ENCODE results near the gene C3orf62.
"Not testable (repeated sequence)": the region's sequence is repeated elsewhere in the genome, so short reads cannot be mapped to it uniquely, and the experiment has no call there.

The C3orf62 gene

DNA sequence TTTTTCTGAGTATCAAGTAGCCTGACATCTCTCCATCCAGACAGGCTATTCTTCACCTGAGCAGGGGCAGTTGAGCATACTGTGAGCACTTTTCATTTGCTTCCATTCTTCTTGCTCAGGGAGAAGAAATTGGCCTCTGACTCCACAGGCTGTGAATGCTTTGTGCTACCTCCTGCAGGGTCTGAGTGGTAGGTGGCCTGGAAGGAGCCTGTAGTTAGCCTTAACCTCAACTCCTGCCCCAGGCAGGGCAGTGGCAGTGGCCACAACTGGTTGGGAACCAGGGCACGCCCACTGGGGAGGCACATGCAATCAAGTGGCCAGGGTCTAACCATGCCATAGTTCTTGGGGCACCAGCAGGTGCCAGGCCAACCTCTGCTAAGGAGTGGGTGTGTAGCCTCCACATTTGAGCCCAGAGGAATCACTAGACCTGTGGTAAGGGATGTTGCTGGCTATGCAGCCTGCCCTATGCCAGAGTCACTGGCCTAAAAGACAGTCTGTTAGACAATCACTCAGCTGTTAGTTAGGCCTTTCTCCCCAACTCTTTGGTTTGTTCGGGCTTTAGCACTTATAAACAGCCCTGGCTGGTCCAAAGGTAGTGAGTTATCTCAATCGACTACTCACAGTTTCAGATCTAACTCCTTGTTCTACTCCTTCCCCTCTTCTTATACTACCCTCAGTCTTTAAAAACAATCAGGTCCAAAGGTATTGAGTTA lies 7.4 kb downstream of the C3orf62 start:
- no peak for DNase-seq (ENCODE audit: low spot score)

DNA sequence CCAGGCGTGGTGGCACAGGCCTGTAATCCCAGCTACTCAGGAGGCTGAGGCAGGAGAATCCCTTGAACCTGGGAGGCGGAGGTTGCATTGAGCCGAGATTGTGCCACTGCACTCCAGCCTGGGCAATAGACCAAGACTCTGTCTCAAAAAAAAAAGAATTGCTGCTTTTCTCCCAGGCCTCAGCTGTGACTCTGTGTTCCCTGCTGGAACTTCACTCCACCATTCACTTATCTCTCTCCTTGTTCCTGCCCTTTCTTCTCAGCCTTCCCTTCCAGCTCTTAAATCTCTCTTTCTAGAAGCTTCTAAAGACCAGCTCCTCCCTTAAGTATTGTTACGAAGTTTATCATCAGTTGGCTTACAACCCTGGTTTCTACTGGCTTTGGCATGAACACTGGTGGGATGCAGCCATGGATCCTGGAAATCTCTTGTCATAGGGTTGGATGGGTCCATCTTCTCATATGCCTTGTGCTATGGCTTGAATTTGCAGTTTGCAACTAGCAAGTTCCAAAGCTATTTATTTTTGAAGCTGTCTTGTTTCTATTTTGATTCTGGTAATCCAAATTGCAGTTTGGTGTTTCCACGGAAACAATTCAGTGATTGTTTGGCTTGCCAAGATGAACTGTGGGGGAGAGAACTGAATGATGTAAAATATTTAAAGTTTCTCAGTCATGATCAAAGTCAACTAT lies 10.5 kb downstream of the C3orf62 start:
- DNase-seq (ENCODE audit: low spot score), result no peak

DNA sequence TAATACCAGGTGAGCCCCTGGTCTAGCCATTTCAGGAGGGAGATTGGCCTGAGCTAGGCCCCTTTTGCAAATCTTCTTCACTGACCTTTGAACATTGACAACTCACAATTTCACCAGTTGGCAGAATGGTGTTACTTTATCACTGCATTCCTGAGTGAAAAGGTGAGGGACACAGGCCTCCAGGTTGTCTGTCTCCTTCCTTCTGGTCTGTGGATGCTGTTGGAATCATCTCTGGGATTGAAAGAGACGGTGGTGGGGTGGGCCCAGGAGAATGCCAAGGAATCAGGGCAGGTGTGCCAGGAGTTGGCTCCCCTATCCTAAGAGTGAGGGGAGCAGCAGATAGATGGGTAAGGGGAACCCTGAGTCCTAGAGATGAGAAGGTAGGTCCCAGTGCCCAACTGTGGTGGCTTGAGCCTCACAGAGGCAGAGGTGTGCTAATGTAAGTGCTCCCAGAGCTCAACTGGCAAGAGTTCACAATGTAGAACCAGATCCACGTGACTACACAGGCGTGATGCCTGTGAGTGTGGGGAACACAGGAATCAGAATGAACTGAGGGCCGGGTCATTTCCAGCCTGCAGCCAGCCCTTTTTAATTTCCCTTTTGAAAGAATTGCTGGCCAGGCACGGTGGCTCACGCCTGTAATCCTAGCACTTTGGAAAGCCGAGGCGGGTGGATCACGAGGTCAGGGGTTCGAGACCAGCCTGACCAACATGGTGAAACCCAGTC lies 11.2 kb downstream of the C3orf62 start:
- DNase-seq (ENCODE audit: low spot score), result no peak

DNA sequence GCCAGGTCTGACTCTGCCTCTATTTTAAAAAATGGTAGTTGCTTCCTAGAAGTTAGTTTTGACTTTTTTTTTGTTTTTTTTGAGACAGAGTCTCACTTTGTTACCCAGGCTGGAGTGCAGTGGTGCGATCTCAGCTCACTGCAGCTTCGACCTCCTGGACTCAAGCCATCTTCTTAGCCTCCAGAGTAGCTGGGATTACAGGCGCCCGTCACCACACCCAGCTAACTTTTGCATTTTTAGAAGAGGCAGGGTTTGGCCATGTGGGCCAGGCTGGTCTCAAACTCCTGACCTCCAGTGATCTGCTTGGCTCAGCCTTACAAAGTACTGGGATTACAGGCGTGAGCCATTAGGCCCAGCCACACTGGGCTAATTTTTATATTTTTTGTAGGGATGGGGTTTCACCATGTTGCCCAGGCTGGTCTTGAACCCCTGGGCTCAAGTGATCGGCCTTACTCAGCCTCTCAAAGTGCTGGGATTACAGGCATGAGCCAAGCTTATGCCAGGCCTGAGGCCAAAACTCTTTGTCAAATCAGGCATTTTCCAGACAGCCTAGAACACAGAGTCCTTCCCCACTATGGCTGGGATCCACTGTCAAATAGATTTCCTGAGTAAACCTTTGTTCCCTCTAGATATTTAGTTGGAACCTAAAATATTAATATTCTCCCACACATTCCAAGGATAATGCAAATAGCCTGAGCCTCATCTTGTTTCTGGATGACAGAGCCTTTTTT lies 13.7 kb downstream of the C3orf62 start:
- DNase-seq (ENCODE audit: low spot score), result no peak

- no peak for DNase-seq (ENCODE audit: low spot score)
Measured at GRCh38 chr3:49260806-49261324, 16.2 kb downstream of the C3orf62 start.

DNA sequence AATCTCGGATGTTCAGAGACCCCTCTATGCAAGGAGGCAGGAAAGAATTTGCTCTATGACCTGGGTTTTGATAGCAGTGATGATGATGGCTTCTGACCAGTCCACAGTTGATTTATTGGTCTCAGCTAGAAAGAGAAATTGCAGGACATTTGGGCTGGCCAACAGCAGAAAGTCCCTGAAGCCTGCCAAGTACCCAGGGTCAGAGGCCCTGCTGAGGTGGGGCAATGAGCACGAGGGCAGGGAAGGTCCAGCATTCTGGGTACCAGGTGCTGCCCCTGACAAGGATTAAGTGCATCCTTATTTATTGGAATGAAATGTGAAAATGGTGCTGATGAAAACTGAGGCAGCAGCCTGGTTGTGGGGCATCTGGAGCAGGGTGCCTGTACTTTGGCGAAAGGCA lies 19.8 kb downstream of the C3orf62 start:
- no peak for DNase-seq (ENCODE audit: low spot score)

DNA sequence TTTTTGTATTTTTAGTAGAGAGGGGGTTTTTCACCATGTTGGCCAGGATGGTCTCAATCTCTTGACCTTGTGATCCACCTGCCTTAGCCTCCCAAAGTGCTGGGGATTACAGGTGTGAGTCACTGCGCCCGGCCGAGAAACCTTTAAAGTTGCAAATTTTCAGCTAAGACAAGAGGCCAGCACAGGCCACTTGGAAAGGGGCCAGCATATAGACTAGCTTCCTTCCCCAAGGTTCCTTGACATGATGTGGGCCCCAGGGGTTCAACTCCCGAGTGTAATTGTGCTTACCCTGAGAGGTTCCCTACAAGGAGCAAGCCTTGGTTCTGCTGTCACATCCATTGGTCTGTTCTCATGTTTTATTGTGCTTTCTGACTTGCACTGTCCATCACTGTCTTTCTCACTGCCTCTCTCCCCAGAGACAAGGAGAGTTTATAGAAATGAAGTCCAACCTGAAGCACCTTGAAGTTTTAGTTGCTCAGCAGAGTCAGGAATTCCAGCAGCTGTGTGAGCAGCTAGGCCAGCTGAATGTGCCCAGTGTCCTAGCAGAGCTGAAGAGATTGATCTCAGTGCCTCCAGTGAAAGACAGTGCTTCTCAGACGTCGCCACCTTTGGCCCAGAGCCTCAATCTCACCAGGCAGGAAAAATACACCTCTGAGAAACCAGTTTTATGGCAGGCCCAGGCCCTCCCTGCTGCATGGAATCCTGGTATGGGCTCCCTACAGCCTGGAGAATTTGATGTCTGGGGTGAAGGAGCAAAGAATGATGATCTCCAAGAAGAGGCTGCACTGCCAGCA lies 21.1 kb downstream of the C3orf62 start:
- no peak for DNase-seq (ENCODE audit: low spot score)

DNA sequence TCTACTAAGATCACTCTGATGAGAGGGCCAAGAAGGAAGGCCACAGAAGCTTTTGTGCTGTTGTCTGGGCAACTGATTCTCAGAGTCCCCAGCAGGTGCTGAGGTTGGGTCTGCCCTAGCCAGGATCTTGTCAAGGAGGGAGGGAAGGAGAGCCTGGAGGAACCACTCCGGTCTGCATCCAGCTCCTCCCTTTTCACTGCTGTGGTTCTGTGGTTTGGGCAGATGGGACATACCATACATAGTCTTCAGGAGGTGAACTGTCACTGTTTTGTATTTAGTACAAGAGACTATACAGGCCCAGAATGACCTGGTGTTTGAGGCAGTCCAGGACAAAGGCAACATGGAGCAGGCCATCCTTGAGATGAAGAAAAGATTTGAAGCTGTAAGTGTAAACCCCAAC lies 21.9 kb downstream of the C3orf62 start:
- DNase-seq (ENCODE audit: low spot score), result no peak

DNA sequence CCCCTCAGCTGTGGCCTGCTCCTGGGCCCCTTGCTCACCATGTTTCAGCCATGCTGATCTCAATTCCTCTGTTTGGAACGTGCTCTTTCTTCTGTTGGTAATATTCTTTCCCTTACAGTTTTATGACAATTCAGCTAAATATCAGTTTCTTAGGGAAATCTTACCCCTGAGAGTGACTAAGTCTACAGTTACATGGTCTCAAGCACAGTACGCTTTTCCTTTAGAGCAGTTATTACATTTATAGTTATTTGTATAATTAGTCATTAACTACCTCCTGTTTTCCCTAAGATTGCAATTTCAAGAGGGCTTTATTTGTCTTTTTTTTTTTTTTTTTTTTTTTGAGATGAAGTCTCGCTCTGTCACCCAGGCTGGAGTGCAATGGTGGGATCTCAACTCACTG lies 23.5 kb downstream of the C3orf62 start:
- DNase-seq (ENCODE audit: low spot score), result no peak

GRCh38 chr3:49248840-49249227 lies 28.2 kb downstream of the C3orf62 start:
- DNase-seq (ENCODE audit: low spot score), result no peak

DNA sequence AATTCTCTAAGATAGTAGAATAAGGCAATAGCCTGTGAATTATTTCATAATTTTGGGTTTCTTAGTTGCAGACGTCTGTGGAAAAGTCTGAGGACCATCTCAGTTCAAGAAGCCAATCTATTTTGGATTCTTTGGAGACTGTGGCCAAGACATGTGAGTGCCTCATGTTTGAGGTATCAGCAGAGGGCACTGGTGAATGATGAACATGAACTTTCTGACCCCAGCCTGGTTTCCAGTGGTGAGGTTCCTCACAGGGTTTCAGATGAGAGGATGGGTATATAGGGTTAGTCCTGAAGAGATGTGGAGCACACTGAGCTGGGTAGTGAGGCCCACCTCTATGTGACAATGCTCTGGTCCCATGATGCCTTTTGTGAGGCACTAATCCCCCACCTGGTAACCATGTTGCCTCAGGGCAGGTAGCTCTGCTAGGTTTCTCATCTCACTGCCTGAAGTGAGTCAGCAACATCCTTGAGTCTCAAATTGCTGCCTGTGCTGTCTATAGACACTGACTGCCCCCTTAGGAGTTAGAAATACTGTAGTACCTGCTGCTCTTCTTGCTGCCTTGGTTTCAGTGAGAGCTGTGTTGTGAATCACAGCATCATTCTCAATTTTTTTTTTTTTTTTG lies 32.3 kb downstream of the C3orf62 start:
- no peak for DNase-seq (ENCODE audit: low spot score)

- DNase-seq (ENCODE audit: low spot score), result not testable (repeated sequence)
Measured at GRCh38 chr3:49240091-49240490, 36.9 kb downstream of the C3orf62 start.

- no peak for DNase-seq (ENCODE audit: low spot score)
Measured at GRCh38 chr3:49238274-49239127, 38.5 kb downstream of the C3orf62 start.

DNA sequence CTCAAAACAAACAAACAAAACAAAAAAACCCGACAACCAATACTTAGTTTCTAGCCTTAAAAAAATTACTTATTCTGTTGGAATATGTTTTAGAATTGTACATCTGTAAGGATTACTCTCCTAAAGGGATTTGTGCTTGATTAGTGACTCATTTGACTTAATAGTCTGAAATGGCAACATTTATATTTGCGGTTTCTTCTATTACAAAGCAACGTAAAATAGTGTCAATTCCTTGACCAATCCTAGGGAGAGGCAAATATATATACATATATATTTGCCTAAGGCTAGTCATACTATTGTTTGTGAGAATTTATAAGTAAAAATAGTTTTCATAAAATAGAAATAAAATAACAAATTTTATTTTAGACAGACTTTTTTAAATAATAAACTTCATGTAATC lies 39.7 kb downstream of the C3orf62 start:
- DNase-seq (ENCODE audit: low spot score), result no peak

- DNase-seq (ENCODE audit: low spot score), result no peak
Measured at GRCh38 chr3:49236226-49236625, 40.8 kb downstream of the C3orf62 start.

GRCh38 chr3:49228817-49229216 lies 48.2 kb downstream of the C3orf62 start:
- not testable (repeated sequence) for DNase-seq (ENCODE audit: low spot score)

GRCh38 chr3:49222002-49222401 lies 55.0 kb downstream of the C3orf62 start:
- no peak for DNase-seq (ENCODE audit: low spot score)

DNA sequence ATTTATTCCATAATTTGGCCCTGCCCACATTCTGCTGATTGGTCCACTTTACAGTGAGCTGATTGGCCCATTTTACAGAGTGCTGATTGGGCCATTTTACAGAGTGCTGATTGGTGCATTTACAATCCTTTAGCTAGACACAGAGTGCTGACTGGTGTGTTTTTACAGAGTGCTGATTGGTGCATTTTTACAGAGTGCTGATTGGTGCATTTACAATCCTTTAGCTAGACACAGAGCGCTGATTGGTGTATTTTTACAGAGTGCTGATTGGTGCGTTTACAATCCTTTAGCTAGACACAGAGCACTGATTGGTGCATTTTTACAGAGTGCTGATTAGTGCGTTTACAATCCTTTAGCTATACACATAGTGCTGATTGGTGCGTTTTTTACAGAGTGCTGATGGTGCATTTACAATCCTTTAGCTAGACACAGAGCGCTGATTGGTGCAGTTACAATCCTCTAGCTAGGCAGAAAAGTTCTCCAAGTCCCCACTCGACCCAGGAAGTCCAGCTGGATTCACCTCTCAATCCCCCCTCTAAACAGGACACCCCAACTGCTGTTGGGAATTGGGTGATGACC lies 56.0 kb downstream of the C3orf62 start:
- DNase-seq (ENCODE audit: low spot score), result not testable (repeated sequence)

DNA sequence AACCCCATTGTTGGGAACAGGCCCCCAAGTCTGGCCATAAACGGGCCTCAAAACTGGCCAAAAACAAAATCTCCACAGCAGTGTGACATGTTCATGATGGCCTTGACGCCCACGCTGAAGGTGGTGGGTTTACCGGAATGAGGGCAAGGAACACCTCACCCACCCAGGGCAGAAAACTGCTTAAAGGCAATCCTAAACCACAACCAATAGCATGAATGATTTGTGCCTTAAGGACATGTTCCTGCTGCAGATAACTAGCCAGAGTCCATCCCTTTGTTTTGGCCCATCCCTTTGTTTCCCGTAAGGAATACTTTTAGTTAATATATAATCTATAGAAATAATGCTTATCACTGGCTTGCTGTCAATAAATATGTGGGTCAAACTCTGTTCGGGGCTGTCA lies 57.9 kb downstream of the C3orf62 start:
- DNase-seq (ENCODE audit: low spot score), result no peak

Measured in AG08396 (cell line).